ENCODE measurements around the gene CADPS2.

GRCh38 chr7:122770686-122771335 lies 115.4 kb downstream of the CADPS2 start:
- TF ChIP-seq CTCF (IDR thresholded peaks at IDR 0.05), result no peak
- no peak for TF ChIP-seq POLR2A (IDR thresholded peaks at IDR 0.05)
